Activated CD4-positive, CD25-positive, alpha-beta regulatory T cell treated with anti-CD3 and anti-CD28 coated beads, Interleukin-2, amount 50 U/mL, for 16 hours (primary cell): ENCODE results near the gene GPR173.

Experiments used
- DNase-seq: peaks from one replicate; pipeline ENCODE4 v3.0.0-alpha.2; 2020; ENCODE audit warnings: low read depth, low spot score

The GPR173 gene, protein sequence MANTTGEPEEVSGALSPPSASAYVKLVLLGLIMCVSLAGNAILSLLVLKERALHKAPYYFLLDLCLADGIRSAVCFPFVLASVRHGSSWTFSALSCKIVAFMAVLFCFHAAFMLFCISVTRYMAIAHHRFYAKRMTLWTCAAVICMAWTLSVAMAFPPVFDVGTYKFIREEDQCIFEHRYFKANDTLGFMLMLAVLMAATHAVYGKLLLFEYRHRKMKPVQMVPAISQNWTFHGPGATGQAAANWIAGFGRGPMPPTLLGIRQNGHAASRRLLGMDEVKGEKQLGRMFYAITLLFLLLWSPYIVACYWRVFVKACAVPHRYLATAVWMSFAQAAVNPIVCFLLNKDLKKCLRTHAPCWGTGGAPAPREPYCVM

GRCh38 chrX:53048169-53049126 lies at the start of gene GPR173:
TSS of gene GPR173 (plus strand) at chrX:53048789. CDS start at chrX:53076622, 27,833 bp downstream.
- DNase-seq = no peak

DNA sequence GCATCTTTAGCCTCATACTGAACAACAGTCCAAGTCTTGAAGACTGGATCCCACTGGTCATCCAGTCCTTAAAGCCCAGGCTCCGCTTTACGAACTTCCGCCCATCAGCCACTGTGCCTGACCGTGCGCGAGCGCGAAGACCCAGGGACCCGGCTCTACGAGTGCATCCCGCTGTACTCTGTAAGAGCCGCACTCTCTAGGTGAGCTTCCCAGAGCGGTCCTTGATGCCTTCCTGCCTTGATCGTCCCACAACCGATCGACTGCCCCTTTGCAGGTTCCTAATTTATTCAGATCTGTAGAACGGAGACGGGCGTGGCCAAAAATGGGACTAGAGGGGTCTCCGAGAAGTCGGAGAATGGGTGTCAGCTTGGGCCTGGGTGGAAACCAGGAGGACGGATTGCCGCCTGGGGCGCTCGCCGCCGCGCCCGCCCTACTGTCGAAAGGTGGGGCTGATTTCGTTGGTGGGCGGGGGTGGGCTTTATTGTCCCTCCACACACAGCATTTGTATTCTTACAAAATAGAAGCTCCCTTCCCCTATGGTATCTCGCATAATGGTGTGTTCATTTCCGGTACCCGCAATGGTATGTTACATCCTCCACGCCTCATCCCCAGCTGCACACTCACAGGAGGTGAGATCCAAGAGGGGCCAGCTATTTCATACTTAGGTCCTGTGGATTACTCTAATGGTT lies 48.0 kb upstream of the GPR173 start:
- DNase-seq = no peak

GRCh38 chrX:53001958-53002357 lies 46.6 kb upstream of the GPR173 start:
- DNase-seq = no peak

- DNase-seq = no peak
Observed at GRCh38 chrX:53003111-53003510, 45.5 kb upstream of the GPR173 start.

DNA sequence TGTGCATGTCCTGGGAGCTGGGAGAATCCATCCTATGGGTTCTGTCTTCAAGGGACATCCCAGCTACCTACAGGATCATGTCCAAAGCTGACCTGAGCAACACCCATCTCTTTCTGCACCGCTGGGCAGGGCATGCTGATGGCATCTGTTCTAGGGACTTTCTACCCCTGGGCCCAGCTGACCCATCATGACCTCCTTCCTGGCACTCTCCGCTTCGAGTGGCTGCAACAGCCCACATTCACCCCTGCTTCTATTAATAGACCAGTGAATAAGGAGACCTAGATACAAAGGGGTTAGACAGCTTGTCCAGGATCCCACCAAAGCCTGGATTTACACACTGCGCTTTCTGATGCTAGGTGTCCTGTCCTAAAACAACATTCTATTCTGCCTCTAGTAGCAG lies 44.6 kb upstream of the GPR173 start:
- DNase-seq = no peak

DNA sequence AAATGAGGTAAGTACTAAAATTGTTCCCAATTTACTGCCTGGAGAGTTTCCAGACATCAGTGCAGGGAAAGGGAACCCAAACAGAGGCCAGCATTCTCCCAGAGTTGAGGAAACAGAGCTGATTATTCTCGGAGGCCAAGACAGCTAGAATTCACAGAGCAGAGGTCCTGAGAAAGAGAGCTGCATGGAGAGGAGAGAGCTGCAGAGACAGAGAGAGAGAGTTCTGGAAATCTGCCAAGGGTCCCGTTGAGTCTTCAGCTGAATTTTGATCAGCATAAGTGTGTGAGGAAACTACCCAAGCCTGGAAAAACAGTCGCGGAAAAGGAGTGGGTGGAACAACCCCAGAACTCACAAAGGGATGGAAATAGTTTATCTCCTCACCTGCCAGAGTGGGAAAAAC lies 43.8 kb upstream of the GPR173 start:
- no peak for DNase-seq

DNA sequence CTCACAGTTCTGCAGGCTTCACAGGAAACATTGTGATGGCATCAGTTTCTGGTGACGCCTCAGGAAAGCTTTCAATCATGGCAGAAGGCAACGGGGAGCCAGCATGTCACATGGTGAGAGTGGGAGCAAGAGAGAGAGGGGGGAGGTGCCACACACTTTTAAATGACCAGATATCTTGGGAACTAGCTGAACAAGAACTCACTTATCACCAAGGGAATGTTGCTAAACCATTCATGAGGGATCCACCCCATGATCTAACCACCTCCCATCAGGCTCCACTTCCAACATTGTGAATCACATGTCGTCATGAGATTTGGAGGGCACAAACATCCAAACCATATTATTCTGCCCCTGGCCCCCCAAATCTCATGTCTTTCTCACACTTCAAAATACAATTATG lies 43.3 kb upstream of the GPR173 start:
- no peak for DNase-seq

- DNase-seq = no peak
Observed at GRCh38 chrX:53009032-53009431, 39.6 kb upstream of the GPR173 start.

GRCh38 chrX:53013291-53013690 lies 35.3 kb upstream of the GPR173 start:
- no peak for DNase-seq

DNA sequence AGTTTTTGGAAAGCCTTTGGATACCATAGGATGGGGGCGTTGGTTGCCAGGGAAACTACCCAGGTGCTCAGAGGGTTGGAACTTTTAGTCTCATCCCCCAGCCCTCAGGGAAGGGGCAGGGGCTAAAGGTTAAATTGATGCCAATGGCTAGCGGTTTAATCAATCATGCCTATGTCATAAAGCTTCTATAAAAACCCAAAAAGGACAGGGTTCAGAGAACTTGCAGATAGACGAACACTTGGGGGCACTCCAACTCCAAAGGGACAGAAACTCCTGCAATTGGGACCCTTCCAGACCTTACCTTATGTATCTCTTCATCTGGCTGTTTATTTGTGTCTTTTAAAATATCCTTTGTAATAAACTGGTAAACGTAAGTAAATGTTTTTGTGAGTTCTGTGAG lies 30.0 kb upstream of the GPR173 start:
- no peak for DNase-seq

DNA sequence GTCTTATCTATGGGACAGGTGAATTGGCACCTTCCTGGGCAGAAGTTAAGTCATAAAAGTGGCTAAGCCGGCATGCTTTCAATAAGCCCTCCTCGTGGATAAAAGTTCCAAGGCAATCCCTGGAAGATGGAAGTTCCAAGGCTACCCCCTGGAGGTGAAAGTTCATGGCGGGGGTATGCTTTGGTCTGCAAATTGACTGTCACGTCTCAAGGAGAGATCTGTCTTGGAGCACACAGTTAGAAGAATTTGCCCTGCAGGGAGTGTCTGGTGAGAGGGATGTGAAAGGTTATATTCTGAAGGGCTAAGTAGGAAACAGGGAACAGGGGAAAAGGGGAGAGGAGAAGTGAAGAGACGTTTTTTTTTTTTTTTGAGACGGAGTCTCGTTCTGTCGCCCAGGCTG lies 26.2 kb upstream of the GPR173 start:
- DNase-seq = no peak

- no peak for DNase-seq
Observed at GRCh38 chrX:53028678-53029077, 19.9 kb upstream of the GPR173 start.

DNA sequence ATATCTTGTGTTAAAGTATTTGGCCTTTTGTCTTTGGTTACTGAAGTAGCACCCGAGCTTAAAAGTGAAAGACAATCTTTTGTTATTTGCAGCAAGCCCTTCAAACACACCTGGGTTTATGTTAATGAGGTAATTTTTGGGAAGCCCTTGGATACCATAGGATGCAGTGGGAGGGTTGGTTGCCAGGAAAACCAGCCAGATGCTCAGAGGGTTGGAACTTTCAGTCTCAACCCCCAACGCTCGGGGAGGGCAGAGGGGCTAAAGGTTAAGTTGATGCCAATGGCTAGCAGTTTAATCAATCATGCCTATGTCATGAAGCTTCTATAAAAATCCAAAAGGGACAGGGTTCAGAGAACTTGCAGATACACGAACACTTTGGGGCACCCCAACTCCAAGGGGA lies 17.2 kb upstream of the GPR173 start:
- no peak for DNase-seq

GRCh38 chrX:53036149-53036548 lies 12.4 kb upstream of the GPR173 start:
- DNase-seq = no peak

DNA sequence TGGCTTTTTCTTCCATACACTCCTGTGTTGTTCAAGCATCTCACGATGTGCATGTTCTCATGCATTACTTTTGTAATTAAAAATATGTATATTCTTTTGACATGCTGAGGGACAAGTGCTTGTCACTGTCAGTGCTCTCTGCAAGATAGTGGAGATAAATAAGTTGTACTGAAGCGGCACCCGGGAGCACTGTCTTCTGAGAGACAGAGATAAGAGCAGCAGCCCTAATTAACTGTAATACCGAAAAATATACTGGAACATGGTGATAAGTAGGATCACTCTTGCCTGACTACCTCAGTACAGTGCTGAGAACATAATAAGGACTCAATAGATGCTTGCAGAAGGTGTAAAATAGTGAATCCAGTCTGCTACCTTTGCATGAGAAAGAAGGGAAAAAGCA lies 9.4 kb upstream of the GPR173 start:
- no peak for DNase-seq

DNA sequence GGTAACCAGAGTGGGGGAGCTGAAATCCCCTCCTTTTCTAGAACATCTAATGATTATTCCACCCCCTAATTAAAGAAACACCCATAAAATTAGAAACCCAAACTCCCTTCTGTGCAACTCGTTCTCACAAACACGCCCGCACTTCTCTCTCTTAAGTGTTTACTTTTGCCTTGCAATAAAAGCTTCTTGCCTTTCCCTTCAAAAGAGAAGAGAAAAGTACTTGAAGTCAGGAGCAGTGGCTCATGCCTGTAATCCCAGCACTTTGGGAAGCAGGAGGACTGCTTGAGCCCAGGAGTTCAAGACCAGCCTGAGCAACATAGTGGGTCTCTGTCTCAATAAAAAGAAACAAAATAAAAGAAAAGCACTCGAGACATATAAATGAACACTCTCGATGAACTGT lies 3.6 kb upstream of the GPR173 start:
- DNase-seq = no peak

- no peak for DNase-seq
Observed at GRCh38 chrX:53047228-53047627, 1.4 kb upstream of the GPR173 start.

GRCh38 chrX:53049127-53049517 lies 533 bp downstream of the GPR173 start:
- DNase-seq = no peak

- no peak for DNase-seq
Observed at GRCh38 chrX:53050841-53051240, 2.3 kb downstream of the GPR173 start.

- no peak for DNase-seq
Observed at GRCh38 chrX:53055244-53055849, 6.8 kb downstream of the GPR173 start.

DNA sequence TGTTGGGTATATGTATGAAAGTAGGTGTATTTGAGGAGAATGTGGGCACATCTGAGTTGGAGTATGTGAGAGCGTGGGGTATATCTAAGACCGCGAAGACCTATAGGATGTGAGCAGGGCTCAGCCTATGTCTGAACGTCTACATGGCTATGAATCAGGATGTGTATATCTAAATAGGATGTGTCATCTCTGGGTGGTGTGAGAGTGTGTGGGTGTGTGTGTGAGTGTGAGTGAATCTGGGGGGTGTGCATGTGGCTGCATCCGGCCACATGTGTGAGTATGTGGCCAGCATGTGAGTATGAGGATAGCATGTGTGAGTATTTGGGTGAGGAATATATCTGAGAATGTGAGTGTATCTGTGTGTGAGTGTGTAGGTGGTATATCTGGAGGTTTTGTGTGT lies 7.7 kb downstream of the GPR173 start:
- DNase-seq = no peak

GRCh38 chrX:53065104-53065503 lies 16.5 kb downstream of the GPR173 start:
- no peak for DNase-seq
